COLO668 (cell line): ENCODE data around the gene RIN1.
"Not testable (repeated sequence)": the region's sequence is repeated elsewhere in the genome, so short reads cannot be mapped to it uniquely, and the experiment has no call there.

Experiments used
- DNase-seq: peaks from one replicate; lab custom pipeline; 2025; ENCODE audit not compliant: unreplicated experiment; lab: John Stamatoyannopoulos, UW

RIN1 gene

DNA sequence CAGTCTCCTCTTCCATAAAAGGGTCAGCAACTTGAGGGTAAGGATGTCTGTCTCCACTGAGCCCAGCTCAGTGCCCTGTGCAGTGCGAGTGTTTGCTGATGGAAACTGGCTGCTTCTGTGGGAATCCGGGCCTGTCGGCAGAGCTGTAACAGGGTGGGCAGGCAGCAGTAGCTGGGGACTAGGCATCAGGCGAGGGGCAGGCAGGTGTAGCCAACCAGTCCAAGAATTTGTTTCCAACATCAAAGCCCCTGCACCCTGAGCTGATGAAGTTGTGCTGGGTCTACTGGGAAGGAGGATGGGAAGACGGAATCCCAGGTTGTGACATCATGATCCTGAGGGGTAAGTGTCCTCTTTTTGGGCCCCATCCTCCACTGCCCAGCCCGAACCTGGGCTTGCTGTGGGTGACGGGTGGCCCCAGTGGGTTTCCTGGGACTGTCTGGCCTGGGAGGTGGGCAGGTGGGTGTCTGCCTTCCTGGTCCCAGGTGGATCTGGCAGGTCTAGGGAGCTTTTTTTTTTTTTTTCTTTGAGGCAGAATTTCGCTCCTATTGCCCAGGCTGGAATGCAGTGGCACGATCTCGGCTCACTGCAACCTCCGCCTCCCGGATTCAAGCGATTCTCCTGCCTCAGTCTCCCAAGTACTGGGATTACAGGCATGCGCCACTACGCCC lies 24.3 kb upstream of the RIN1 start:
- no peak for DNase-seq

DNA sequence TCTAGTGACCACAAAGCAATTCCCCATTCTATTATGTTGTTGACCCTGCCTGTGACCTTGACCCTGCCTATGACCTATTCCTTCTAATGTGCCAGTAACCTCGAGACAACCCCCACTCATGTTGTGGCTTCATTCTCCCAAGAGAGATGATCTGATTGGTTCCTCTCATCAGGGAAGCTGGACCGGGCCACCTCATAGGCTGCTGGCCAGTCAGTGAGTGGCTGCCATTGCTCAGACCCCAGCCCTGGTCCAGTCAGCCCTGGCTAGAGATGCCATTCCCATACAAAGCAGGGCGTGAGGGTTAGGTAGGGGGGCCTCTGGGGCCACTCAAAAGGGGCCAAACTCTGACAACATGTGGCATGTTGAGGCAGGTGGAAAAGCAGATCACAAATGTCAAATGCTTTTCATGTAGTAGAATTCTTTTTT lies 23.4 kb upstream of the RIN1 start:
- no peak for DNase-seq

DNA sequence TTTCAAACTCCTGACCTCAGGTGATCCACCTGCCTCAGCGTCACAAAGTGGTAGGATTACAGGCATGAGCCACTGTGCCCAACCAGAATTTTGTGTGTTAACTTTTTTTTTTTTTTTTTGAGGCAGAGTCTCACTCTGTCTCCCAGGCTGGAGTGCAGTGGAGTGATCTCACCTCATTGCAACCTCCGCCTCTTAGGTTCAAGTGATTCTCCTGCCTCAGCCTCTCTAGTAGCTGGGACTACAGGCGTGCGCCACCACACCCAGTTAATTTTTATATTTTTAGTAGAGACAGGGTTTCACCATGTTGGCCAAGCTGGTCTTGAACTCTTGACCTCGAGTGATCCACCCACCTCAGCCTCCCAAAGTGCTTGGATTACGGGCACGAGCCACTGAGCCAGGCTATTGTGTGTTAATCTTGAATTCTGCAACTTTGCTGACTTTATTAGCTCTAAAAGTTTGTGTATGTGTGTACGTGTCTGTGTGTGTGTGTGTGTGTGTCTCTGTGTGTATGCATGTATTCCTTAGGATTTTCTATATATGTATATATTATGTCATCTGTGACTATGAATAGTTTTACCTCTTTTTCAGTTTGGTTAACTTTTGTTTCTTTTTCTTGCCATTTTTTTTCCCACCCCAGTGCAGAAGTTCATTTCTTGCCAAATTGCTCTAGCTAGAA lies 14.5 kb upstream of the RIN1 start:
- not testable (repeated sequence) for DNase-seq

DNA sequence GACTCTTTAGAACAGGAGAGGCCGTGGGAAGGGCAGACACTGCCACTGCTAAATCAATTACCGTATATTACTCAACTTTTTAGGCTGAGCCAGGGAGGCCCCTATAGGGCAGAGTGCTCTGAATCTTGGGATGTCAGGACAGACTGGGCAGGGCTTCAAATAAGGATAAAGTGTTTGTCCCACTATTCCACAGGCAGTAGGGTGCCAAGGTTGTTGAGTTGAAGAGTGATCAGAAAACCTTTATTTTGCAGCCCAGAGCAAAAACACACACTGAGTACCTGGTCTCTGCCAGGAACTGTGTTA lies 12.8 kb upstream of the RIN1 start:
- no peak for DNase-seq

DNA sequence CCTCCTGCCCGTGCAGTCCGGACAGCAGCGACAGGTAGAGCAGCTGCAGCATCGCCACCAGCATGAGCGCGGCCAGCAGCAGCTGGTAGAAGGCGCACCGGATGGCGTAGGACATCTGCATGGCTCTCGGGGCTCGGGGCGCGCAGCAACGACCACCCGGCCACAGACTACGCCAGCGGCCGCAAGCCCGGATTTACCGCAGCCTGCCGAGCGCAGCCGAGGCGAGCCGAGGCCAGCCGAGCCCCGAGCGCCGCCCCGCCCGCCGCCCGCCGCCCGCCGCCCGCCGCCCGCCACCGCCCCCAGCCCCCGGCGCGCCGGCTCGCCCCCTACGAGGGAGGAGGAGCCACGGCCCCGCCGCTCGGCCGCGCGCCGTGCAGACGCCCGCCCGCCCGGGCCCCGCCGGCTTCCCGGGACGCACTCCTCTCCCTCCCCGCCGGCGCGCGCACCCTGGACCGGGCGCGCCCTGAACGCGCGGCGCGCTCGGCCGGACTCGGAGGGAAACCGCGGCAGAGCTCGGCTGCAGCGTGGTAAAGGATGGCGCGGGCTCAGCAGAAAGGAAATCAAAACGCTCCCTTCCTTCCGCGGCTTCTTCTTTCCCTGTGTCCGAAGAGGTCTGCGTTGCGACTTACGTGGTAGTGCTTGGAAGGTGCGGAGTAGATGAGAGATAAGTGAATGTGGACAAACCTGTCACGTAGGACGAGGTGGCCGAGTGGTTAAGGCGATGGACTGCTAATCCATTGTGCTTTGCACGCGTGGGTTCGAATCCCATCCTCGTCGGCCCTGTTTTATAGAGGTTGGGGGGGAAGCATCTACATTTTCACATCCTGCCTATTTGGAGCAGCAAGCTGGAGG lies 11.4 kb upstream of the RIN1 start, which contains the start of gene B4GAT1:
B4GAT1 (minus strand) TSS at position 205 of the 852 bp plus-strand sequence; CDS start at position 121, 84 bp downstream.
- DNase-seq, result peak; percentile 87

DNA sequence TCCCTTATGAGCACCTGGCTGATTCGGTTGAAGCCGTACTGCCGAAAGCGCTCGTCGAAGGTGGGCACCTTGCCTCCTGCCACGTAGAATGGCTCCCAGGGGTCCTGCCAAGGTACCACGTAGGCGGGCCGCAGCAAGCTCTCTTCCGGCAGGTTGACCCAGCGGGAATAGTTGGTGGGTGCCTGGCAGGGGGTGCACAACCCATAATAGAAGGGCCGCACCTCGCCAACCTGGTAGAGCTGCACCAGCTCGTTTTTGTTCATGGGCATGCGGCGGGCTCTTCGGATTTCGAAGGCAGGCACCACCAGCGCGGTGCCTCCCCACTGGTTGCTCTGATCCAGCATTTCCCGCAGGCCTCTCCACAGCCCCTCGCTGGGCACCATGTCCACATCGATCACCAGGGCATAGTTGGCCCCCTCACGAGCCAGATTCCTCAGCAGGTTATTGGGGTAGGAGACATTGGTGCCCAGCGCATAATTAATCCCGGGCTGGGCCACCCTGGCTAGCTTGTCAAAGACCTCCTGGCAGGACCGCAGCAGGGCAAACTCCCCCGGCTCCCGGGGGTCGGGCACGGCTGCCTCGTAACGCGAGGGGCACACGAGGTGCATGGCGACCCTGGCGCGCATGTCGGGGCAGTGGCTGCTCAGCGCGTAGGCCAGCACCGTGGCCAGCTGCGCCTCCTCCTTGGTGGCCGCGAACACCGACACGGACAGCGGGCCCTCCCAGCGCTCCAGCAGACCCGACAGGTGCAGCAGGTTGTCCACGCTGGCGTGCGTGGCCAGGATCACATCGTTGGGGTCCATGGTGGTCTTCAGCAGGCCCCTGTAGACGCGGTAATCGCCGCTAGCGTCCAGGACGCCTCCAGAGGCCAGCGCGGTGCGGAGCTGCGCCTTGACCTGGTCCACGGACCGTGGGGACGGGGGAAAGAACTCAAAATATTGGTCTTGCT lies 10.5 kb upstream of the RIN1 start:
- peak; percentile 58 for DNase-seq

DNA sequence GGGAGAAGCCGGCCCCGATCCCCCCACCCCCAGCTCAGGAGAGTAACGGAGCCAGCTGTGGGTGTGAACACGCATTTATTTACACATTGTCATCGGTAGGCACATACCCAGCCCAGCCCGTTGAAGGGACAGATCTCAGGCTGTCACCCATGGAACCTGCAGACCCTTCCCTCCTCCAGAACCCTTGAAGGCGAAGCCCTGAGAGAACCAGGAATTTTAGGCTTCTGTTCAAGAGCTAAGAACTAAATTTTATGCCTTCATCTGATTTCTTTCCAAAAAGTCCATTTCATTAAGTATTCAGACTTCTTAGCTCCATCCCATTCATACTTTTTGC lies 9.0 kb upstream of the RIN1 start:
- no peak for DNase-seq

DNA sequence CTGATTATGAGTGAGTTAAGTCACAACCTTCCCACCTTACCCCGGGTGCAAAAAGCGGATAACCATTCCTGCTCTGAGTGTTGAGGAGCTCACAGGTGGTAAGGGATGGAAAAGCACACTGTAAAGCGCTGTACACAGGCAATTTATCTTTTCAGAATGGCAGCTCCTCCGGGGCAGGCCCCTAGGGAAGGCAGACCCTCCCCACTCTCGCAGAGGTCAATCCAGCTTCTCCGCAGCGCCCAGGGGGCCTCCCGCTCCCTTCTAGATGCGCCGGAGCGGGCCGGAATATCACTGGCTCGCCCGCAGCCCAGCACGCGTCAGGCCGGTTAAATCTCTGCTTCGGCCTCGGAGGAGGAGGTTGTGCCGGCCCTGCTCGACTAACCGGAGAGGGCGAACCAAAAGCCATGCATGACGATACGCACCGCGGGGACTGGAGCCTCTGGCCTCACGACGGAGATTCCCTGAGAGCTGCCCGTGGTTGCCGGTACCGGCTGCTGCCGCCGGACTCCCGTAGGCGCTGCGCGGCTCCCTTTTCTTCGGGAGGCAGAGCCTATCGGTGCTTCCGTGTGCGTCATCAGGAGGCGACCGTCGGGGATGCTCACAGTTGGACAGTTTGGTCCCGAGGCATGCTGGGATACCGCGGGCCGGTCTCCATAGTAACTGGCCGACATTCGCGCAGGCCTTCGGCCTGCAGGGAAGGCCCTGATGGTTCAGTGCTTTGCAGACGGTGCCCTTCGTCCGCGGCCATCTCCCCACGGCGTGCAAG lies 8.5 kb upstream of the RIN1 start, which contains the start of gene BRMS1:
BRMS1 (minus strand) TSS at position 555 of the 766 bp plus-strand sequence. CDS start 2,870 bp downstream, outside the sequence.
- peak; percentile 98 for DNase-seq

DNA sequence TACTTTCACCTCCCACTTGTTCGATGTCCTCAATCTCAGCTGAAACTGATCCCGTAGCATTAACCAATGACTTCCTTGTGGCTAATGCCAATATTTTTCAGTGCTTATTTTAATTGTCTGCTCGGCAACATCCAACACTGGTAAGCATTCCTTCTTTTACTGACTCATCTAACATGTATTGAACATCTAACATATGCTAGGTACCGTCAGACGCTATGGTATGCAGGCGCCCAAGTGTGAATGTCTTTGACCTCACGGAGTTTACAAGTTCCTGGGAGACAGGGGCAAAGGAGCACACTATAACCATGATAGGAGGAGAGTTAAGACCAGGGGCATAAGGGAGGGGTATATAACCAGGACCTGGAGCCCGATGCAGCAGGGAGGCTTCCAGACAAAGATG lies 6.9 kb upstream of the RIN1 start:
- DNase-seq, result no peak

DNA sequence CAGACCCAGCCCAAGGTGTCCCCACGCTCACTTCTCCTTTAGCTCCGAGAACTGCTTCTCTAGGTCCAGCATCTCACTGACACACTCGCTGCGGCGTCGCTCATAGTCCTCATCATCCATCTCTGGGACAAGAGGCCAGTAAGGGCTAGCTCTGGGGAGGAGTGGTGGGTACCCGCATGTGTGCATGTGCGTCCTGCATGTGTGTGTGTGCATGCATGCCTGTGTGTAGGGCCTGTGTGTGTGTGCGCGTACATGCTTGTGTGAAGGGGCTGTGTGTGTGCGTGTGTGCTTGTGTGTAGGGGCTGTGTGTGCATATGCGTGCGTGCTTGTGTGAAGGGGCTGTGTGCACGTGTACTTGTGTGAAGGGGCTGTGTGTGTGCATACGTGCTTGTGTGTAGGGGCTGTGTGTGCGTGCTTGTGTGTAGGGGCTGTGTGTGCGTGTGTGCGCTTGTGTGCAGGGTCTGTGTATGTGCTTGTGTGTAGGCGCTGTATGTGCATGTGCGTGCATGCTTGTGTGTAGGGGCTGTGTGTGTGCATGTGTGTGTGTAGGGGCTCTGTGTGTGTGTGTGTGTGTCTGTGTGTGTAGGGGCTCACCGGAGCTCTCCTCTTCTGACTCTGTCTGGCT lies 5.4 kb upstream of the RIN1 start:
- DNase-seq, result no peak

DNA sequence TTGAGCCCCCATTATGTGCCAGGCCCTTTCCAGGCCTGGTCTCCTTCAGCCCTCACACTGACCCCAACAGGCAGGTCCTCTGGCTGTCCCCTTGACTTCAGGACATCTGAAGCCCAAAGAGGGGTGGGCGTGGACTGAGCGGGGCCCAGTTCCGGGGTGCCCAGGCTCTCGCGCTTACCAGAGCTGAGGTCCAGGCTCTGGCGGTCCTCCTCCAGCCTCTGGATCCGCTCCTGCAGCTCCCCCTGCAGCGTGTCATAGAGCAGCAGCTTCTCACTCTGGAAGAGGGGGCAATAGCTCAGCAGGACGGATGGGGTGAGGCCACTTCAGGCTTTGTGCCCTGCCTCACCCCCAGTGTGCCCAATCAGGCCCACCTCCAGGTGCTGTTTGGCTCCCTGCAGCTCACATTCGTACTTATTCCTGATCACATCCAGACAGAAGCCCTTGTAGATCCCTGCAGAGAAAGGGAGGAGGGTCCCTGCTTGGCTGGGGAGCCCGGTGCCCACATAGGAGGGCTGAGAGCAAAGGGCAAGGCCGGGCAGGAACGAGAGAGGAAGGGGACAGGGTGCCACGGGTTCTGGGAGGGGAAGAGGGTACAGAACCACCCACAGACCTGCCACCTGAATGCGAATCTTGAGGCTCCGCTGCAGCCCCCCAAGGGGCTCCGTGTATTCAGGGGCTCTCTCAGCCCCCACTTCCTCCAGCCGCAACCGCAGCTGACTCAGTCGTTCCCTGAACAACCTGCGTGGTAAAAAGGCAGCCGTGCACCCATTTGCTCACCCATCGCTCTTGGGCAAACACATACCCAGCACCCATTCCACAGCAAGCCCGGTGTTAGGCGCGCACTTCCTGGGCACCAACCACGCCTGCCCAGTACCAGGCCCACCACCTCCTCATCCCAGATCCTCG lies 4.6 kb upstream of the RIN1 start:
- no peak for DNase-seq

DNA sequence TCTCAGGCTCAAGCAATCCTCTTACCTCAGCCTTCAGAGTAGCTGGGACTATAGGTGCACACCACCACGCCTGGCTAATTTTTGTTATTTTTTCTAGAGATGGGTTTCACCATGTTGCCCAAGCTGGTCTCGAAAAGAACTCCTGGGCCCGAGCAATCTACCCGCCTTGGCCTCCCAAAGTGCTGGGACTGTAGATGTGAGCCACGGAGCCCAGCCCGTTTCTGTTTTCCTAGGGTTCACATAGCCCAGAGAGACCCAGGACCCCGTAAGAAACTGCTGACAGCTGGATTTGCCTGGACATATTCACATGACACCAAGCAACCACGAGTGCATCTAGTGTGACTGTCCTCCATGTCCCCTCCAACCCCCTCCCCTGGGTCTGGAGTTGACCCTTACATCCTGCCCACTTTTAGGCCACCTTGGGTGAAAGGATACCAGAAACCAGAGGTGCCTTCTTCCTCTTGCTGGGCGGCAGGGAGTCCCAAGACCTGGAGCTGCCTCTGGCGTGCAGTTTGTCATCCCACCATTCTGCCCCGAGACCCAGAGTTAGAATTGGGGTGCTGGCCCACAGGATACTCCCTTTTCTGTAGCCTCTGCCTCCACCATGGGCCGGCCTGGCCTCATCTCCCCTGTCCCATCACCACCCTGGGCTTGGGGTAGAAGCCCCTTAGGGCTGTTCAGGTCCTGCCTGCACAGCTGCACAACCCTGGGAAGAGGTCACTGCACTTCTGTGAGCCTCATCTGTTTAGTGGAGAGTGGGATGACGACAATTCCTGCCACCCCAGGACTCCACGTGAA lies 3.7 kb upstream of the RIN1 start:
- no peak for DNase-seq

DNA sequence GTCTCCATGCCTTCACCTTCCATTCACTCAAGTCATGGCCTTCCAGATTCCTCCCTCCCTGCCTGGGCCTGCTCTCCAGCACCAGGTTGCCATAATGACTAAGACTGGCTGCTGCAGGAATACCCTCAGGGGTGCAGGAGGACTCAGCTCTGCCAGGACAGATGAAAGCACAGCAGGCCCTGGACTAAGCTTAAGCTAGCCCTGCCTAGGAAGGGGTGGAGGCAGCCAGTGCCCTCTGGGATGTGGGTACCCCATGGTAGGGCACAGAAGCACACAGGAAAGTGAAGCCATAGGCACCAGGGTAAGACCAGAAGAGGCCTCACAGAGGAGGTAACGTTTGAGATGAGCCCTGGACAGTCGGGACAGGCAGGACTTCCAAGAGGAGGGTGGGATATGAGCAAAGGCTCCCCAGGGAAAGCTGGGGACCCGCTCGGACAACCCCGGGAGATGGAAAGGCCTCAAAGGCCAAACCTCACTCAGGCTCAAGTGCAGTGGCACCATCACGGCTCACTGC lies 3.0 kb upstream of the RIN1 start:
- DNase-seq, result no peak

DNA sequence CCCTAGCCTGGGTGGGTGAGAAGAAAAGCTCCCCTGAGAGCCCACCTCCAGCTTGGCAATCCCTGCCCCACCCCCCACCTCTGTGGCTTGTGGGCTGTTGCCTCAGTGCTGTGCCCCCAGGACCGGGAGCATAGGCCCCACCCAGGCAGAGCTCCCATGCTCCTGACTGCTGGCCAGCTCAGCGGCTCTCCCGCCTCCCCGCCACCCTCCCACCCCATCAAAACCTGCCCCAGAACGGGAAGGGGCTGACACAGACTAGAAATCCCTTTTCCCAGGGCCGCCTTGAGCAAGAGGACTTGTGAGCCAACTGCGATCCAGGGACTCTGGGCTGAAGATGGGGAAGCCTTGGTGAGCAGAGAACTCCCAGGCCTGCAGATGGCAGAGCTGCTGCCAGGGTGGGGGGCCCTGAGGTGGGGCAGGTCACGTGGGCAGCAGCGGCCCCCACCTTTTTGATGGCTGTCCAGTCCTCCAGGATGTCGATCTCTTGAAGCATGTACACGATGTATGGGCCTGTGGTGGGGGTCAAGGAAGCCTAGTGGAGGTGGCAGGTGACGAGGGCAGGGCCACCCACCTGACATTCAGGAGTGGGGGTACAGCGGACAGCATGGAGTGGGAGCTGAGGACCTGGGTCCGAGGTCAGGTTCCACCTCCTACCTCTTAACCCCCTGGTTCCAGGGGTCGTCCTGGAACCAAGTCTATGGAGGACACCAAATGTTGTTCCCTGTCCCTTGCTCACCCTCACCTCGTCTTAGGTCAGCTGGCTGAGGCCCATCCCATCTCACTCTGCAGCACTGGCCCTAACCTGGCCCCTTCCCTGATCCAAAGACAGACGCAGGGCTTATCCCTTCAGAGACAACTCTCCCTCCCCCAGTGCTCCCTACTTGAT lies 2.3 kb upstream of the RIN1 start:
- DNase-seq, result no peak

DNA sequence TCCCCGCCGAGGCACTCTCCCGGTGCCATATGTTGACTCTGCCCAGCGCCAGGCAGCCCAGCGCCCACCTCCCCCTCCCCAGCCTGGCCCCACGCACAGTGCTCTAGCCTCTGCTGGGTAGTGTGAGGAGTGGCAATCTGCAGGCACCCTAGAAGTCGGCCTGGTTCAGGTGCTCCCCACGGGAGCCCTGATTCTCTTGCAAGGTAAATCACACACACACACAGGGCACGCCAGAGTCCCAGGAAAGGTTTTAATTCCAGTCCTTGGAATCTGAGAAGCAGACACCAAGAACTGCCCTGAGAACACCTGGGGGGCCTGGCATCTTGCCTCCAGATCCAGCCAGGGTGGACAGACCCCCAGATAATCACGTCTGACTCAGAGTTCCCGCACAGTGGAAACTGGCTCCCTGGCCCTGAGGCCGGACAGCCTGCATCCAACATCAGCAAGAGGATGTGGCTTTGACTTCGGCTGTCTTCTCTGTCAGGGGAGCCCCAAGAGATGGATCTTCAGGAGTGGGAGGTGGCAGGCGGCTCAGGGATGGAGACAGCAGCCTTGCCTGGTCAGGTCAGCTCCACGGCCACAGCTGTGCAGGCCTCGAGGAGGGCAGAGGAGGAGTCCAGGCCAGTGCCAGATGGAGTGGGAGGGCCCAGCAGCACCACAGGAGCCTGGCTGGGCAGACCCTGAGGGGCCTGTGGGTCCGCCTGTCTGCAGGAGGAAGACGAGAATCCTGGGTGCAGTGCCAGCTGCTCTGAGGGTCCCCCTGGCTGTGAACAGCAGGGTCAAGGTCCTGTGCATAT lies 1.1 kb upstream of the RIN1 start:
- no peak for DNase-seq
